OCI-LY7 (cell line): ENCODE results near the gene KCNJ14.
A peak's percentile ranks its signal among the peaks of the same experiment; 100 is the strongest.

ENCODE experiments used
- EZH2phosphoT487 ChIP-seq: fragments of 200-600 bp; sonication (generic); IDR thresholded peaks from 2 replicates; pipeline ENCODE4 v1.6.1; 2018; ENCODE audit warnings: low read depth, borderline replicate concordance, mild to moderate bottlenecking, mixed run types, antibody characterized with exemption, low read length, moderate library complexity, mixed read lengths
- TF ChIP-seq, protein P1 (sequence below): fragments of 200-600 bp; sonication (generic); conservative IDR thresholded peaks from 2 replicates; pipeline ENCODE4 v1.5.1; 2014; ENCODE audit warnings: mild to moderate bottlenecking, antibody characterized with exemption, low read length, moderate library complexity, mixed read lengths

DNA sequence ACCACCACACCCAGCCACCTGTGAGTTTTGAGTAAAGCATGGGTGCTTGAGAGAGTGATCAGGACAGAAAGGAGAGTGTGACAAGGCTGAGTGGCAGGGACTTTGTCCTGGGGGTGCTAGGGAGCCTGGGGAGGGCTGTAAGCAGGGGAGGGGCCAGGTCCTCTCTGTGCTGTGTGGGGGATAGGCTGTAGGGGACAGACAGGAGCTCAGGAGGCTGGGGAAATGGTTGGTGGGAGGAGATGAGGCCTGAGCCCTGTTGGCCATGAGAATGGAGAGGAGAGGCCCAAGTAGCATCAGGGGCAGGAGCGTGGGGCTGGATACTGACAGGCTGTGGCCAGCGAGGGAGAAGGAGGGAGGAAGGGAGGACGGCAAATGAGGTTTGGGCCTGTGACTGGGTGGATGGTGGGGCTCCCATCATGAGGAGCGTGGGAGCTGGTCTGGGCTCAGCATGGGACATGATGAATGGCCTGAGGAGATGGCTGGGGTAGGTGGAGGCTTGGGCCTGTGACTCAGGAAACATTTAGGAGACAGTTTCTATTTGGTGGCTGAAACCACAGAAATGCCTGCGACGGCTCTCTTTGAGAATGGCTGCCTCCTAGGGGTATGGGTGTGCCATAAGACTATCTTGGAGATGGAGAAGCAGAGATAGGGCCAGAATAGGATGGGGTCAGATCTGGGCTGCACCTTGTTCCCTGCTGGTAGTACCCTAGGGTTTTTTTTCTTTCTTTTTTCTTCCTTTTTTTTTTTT lies 36.9 kb upstream of the KCNJ14 start:
- TF ChIP-seq, protein P1, sequence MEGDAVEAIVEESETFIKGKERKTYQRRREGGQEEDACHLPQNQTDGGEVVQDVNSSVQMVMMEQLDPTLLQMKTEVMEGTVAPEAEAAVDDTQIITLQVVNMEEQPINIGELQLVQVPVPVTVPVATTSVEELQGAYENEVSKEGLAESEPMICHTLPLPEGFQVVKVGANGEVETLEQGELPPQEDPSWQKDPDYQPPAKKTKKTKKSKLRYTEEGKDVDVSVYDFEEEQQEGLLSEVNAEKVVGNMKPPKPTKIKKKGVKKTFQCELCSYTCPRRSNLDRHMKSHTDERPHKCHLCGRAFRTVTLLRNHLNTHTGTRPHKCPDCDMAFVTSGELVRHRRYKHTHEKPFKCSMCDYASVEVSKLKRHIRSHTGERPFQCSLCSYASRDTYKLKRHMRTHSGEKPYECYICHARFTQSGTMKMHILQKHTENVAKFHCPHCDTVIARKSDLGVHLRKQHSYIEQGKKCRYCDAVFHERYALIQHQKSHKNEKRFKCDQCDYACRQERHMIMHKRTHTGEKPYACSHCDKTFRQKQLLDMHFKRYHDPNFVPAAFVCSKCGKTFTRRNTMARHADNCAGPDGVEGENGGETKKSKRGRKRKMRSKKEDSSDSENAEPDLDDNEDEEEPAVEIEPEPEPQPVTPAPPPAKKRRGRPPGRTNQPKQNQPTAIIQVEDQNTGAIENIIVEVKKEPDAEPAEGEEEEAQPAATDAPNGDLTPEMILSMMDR, result 0 out of 2 replicates have a peak, but pooled peaks have one; percentile 28
- TF ChIP-seq EZH2phosphoT487, result no peak
